ENCODE data around the gene GPATCH4.

The GPATCH4 gene

DNA sequence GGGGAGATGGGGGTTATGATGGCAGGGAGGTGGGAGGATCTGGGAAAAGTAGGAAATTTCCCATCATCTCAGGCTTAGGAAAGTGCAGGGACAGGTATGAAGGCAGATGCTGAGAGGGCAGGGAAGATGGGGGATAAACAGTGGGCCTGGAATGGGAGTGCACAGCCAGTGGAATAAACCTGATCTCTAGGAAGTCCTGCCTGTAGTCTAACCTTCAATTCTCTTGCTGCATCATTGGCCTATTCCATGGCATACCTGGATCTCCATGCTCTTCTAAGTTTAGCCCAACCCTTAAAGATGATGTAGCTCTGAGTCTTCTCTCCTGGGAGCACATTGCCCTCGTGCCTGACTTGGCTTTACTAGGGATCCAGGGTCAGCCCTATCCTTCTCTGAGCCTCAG, 43.4 kb upstream of the GPATCH4 start:
- no peak overlapping the region for H3K4me3 ChIP-seq (ENCODE audit: low read length)
- TF ChIP-seq, protein P1, sequence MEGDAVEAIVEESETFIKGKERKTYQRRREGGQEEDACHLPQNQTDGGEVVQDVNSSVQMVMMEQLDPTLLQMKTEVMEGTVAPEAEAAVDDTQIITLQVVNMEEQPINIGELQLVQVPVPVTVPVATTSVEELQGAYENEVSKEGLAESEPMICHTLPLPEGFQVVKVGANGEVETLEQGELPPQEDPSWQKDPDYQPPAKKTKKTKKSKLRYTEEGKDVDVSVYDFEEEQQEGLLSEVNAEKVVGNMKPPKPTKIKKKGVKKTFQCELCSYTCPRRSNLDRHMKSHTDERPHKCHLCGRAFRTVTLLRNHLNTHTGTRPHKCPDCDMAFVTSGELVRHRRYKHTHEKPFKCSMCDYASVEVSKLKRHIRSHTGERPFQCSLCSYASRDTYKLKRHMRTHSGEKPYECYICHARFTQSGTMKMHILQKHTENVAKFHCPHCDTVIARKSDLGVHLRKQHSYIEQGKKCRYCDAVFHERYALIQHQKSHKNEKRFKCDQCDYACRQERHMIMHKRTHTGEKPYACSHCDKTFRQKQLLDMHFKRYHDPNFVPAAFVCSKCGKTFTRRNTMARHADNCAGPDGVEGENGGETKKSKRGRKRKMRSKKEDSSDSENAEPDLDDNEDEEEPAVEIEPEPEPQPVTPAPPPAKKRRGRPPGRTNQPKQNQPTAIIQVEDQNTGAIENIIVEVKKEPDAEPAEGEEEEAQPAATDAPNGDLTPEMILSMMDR (conservative IDR thresholded peaks at IDR 0.05; ENCODE audit: low read depth, low read length) = no peak
- DNase-seq (ENCODE audit: low read depth) = no peak

DNA sequence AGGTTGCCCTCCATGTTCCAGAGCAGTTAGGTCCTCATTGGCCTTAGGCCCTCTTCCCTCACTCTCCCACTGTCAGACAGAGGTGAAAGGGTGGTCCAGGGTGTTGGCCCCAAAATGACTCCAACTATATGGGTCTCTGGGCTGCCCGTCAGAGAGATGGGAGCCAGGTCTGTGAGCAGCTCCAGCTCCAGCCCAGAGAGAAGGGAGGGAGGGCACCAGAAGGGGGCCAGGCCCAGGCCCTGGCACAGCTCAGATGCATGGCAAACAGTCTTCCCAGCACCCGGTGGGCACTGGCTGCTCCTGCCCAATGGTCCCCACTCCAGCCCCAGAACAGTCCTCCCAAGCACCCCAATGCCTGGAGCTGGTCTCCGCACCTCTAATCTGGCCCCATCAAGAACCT, 42.9 kb upstream of the GPATCH4 start:
- TF ChIP-seq, protein P1 (conservative IDR thresholded peaks at IDR 0.05; ENCODE audit: low read depth, low read length) = no peak
- DNase-seq (ENCODE audit: low read depth) = no peak
- H3K4me3 ChIP-seq (ENCODE audit: low read length) = no peak overlapping the region

DNA sequence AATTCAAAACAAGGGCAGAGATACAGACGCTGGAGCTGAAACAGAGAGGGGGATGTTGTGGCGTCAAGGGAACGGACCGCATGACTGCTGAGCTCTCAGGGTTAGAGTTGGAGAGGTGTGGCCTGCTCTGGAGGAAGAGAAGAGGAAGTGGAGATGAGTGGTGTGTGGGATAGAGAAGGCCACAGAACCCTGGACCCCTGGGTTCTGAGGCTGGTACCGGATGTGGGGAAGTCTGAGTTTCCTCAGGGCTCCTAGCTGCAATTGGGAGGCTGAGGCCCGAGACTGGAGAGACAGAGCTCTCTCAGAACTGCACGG, 42.5 kb upstream of the GPATCH4 start:
- TF ChIP-seq, protein P1 (conservative IDR thresholded peaks at IDR 0.05; ENCODE audit: low read depth, low read length) = no peak
- no peak overlapping the region for H3K4me3 ChIP-seq (ENCODE audit: low read length)

DNA sequence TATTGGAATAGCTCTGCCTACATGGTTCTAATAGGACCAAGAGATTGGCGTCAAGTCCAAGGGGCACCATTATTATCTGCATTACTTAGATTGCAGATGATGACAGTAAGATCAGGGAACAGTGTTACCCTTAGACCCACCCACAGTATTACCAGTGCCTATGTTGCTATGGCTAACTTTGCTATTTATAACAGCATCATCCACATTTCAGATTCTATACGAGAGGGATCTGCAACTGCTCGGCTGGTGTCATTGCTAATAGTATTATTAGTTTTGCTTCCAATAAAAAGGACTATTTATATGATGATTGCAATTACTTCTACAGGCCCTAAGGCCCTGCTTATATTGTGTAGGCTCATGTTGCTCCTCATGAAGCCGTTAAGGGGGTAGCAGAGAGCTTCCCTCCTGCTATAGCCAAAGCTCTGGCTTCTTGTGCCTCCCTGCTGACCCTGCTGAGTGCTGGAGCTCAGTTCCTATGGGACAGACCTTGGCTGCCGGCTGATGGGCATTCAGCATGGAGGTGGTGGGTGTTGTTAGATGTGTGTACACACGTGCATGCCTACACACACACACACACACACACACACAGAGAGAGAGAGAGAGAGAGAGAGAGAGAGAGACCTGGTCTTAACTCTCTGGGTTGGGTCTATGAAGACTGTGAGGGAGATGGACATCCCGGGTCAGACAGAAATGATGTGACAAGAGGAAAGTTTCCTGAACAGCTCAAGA, 41.9 kb upstream of the GPATCH4 start:
- no peak for DNase-seq (ENCODE audit: low read depth)
- no peak overlapping the region for H3K4me3 ChIP-seq (ENCODE audit: low read length)
- TF ChIP-seq, protein P1 (conservative IDR thresholded peaks at IDR 0.05; ENCODE audit: low read depth, low read length) = no peak

More for the DNA sequence above, 42.5 kb upstream of the GPATCH4 start:
- DNase-seq (ENCODE audit: low read depth) = no peak

DNA sequence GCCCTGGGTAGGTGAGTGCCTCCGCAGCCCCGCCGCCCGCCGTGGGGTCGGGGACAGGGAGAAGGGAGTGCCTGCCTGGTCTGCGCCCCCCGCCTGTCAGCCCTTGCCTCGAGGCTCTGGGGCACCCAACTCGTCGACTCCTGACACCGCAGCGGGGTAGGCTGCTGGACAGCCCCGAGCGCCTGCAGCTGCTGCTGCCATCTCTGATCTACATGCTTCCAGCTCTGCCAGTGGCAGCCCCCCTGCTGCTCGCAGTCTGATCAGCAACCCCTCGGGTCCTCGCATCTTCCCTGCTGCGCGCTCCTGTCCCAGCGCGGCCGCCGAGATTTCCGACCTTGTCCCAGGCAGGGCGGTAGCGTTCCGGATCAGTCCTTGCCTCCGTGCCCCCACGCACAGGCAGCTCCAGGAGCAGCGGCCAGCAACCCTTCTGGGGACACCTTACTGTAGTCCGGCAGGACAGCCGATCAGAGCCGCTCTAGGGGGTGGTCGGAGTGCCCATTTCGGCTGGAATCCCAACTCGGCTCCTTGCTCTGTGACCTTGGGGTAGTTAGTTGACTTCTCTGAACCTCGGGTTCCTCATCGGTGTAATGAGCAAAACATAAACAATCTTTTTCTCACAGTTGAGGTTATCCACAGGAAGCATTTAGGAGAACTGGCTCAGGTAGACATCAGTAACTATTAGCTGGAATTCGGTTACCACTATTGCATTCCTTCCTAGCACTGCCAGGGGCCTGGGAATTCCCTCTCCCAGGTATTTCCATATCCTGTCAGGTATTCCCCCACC, 41.2 kb upstream of the GPATCH4 start:
- H3K4me3 ChIP-seq (ENCODE audit: low read length) = peak overlapping the region; percentile 25
- no peak for DNase-seq (ENCODE audit: low read depth)
- TF ChIP-seq, protein P1 (conservative IDR thresholded peaks at IDR 0.05; ENCODE audit: low read depth, low read length) = no peak

DNA sequence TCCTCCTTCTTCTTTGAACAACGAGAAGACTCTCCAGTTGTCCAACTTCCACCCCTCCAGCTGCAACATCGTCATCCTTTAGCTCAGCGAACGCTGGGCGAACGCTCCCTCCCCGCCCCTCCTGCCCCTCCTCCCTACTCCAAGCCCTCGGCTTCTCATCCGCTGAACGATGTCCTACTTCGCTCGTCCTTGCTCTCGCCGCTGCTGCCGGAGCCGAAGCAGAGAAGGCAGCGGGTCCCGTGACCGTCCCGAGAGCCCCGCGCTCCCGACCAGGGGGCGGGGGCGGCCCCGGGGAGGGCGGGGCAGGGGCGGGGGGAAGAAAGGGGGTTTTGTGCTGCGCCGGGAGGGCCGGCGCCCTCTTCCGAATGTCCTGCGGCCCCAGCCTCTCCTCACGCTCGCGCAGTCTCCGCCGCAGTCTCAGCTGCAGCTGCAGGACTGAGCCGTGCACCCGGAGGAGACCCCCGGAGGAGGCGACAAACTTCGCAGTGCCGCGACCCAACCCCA, 40.5 kb upstream of the GPATCH4 start, which contains the start of gene BCAN:
BCAN (plus strand) TSS at position 357 of the 504 bp plus-strand sequence. CDS start 3,938 bp downstream, outside the sequence.
- DNase-seq (ENCODE audit: low read depth) = no peak
- TF ChIP-seq, protein P1 (conservative IDR thresholded peaks at IDR 0.05; ENCODE audit: low read depth, low read length) = no peak
- H3K4me3 ChIP-seq (ENCODE audit: low read length) = peak within 1 kb of the TSS; percentile 25

All from retinal pigment epithelial cell (primary cell).